Psoas muscle (tissue), 8 donors: ENCODE results near the gene TSC1. TPM values are rescaled to one million over a fixed set of nuclear protein-coding genes. Genes with fewer than 3 reads are reported as not detected.

Source experiments
- ATAC-seq, 4 donors: fragments of 200-7000 bp; cut with Tn5 transposase; one replicate each; pipeline ENCODE4 v1.9.1; 2020; ENCODE audit warnings: moderate library complexity in 3 of 4, mild to moderate bottlenecking in 2 of 4
- DNase-seq, 2 donors: peaks; one replicate each; pipeline ENCODE4 v3.0.0-alpha.2; 2020
- H3K27ac ChIP-seq: fragments of 200-600 bp; one replicate; pipeline ENCODE4 v1.8.0; 2022
- H3K27me3 ChIP-seq, 3 donors: fragments of 200-600 bp in 1 of 3; one replicate each; pipeline versions ENCODE4 v1.6.1 to v1.8.0; 2013 to 2022; ENCODE audit warnings: low read length in 2 of 3, mild to moderate bottlenecking in 2 of 3, moderate library complexity in 1 of 3; ENCODE audit not compliant: insufficient read depth in 3 of 3
- H3K36me3 ChIP-seq, 2 donors: fragments of 200-600 bp in 1 of 2; one replicate each; pipeline versions ENCODE4 v1.6.1 to v1.8.0; 2013 to 2022; ENCODE audit warnings: low read depth in 1 of 2, mild to moderate bottlenecking in 1 of 2, moderate library complexity in 1 of 2; ENCODE audit not compliant: insufficient read depth in 1 of 2
- H3K4me1 ChIP-seq: fragments of 200-600 bp; one replicate; pipeline ENCODE4 v1.8.0; 2022
- H3K4me3 ChIP-seq: fragments of 200-600 bp; one replicate; pipeline ENCODE4 v1.8.0; 2022; ENCODE audit warnings: mild to moderate bottlenecking
- H3K9me3 ChIP-seq: fragments of 200-600 bp; one replicate; pipeline ENCODE4 v1.8.0; 2022
- CTCF ChIP-seq: fragments of 200-600 bp; IDR thresholded peaks from one replicate; pipeline ENCODE4 v1.8.0; 2022; ENCODE audit warnings: antibody characterized with exemption
- WGBS, 3 donors: extraction: QIAGEN DNeasy Blood & Tissue Kit; methylation state at CpG; one replicate each; pipeline versions ENCODE4 v1.1.6 to v1.1.7; 2013; 5-methylcytosine and 5-hydroxymethylcytosine counted together
- intact Hi-C, 2 donors: fragments of 100-400 bp; cut with DNase I; formaldehyde crosslinking; loops; one replicate each; pipeline versions ENCODE4 v1.11.0 to v1.14.2; 2022
- polyA plus RNA-seq, 3 donors: library from polyadenylated mRNA; stranded (reverse); fragments of 200-250 nt; gene quantifications; one replicate each; pipeline ENCODE4 v1.2.3, GENCODE V29; 2013
- total RNA-seq, 4 donors: library from RNA; stranded (reverse); fragmentation: NEBNext Ultra II Directional in 2 of 4; extraction: Animal tissue kit (Norgen Biotek cat#: 25700) in 2 of 4; gene quantifications; one replicate each; pipeline versions ENCODE4 v1.2.1 to v1.2.4, GENCODE V29; 2021 to 2023
- donor health status: healthy with polysubstance abuse.
- donor health status: DM: no; HTN: no; CAD: no; lungs with moderate emphysema.
- donor health status: Bipolar disorder and iron deficiency.
- donor health status: healthy.
- donor health status: DM: yes; HTN: yes; CAD: no.
- donor health status: DM: no; HTN: no; CAD: no.
- donor health status: DM: no; HTN: no; CAD: no.
- donor health status: DM: yes; HTN: yes; CAD: no.

Gene TSC1
- total and polyA plus RNA-seq, 7 donors, result 13.1 to 38.4 (median 26.8) TPM

- Histone ChIP-seq H3K27me3 (no peaks in the 10 kb centered on the region), H3K9me3 (no peaks in the 10 kb centered on the region), H3K27ac (no peak overlapping the region), H3K36me3 (peaks cover 0 to 16% of the 10 kb centered on the region in 2 donors), H3K4me3 (no peak overlapping the region), H3K4me1 (peaks cover 42% of the 10 kb centered on the region)
- 94 to 99% (median 96%) methylated on average over 7 of the region's 7 CpGs for WGBS, 3 donors
- ATAC-seq (no peak), DNase-seq (no peak)
- intact Hi-C loops, result no loop called here
- TF ChIP-seq CTCF, result no peak
Measured at GRCh38 chr9:132937463-132937901, 6.9 kb downstream of the TSC1 start.

GRCh38 chr9:132935026-132935425 lies 9.4 kb downstream of the TSC1 start:
- Histone ChIP-seq H3K36me3 (peaks cover 0 to 19% of the 10 kb centered on the region in 2 donors), H3K27ac (no peak overlapping the region), H3K27me3 (no peaks in the 10 kb centered on the region), H3K9me3 (no peaks in the 10 kb centered on the region), H3K4me3 (no peak overlapping the region), H3K4me1 (peaks cover 29% of the 10 kb centered on the region)
- intact Hi-C loops, result no loop called here
- ATAC-seq (no peak), DNase-seq (no peak)
- TF ChIP-seq CTCF, result no peak
- WGBS, 3 donors, result 56 to 68% (median 57%) methylated on average over 6 of the region's 6 CpGs

GRCh38 chr9:132931178-132931735 lies 13.2 kb downstream of the TSC1 start:
- intact Hi-C loops, result no loop called here
- DNase-seq, result no peak
- Histone ChIP-seq H3K4me3 (no peak overlapping the region), H3K4me1 (peaks cover 8% of the 10 kb centered on the region), H3K27ac (no peak overlapping the region), H3K9me3 (no peaks in the 10 kb centered on the region), H3K27me3 (no peaks in the 10 kb centered on the region), H3K36me3 (peaks cover 4 to 56% of the 10 kb centered on the region in 2 donors)
- 91 to 95% (median 93%) methylated on average over 9 of the region's 9 CpGs for WGBS, 3 donors
- no peak for TF ChIP-seq CTCF
- ATAC-seq, result no peak

DNA sequence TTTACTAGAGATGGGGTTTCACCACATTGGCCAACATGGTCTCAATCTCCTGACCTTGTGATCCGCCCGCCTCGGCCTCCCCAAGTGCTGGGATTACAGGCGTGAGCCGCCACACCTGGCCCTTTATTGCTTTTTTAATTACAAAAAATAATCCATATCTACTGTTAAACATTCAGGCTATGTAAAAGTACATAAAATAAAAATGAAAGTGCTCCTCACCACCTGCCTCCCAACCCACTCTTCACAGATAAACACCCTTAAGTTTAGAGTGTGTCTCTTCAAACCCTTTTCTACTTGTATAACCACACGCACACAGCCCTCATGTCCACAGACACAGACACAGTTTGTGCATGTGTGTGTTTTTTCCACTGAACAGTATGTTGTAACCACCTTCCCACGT lies 16.7 kb downstream of the TSC1 start:
- TF ChIP-seq CTCF, result no peak
- ATAC-seq (no peak), DNase-seq (no peak)
- no peak overlapping the region for H3K4me3 ChIP-seq
- H3K36me3 ChIP-seq, result peaks cover 10 to 76% of the 10 kb centered on the region in 2 donors
- H3K4me1 ChIP-seq, result no peaks in the 10 kb centered on the region
- no peaks in the 10 kb centered on the region for H3K27me3 ChIP-seq
- H3K27ac ChIP-seq, result no peak overlapping the region
- H3K9me3 ChIP-seq, result no peaks in the 10 kb centered on the region
- 81 to 94% (median 87%) methylated on average over 7 of the region's 7 CpGs for WGBS, 3 donors
- intact Hi-C loops, result no loop called here

DNA sequence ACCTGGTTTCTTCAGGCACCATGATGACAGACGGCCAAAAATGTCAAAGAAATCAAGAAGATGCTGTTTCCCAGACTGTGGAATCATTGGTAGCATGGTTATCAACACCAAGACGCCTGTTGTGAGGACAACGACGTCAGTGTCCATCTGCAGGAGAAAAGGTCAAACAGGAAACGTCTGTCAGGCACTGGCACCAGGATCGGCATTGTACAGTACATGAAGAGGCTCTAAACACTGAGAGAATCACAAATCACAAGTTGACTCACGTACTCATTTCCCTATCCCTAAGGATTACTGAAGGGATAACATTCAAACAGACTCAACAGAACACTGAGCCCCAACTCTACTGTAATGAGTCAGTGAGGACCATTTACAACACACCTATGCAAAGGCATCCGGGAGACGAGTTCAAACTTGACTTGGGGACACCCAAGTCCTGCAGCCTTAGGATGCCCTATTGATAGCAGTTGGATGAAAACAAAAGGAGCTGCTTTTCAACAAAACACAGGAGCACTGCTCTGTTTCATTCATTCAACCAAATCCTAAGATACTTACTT lies 21.0 kb downstream of the TSC1 start:
- no peak for TF ChIP-seq CTCF
- Histone ChIP-seq H3K36me3 (peaks cover 18 to 100% of the 10 kb centered on the region in 2 donors), H3K9me3 (no peaks in the 10 kb centered on the region), H3K4me1 (no peaks in the 10 kb centered on the region), H3K27ac (no peak overlapping the region), H3K27me3 (no peaks in the 10 kb centered on the region), H3K4me3 (no peak overlapping the region)
- ATAC-seq (no peak), DNase-seq (no peak)
- 85 to 87% (median 85%) methylated on average over 9 of the region's 9 CpGs for WGBS, 3 donors
- intact Hi-C loops, result no loop called here
